Measurements from ENCODE around the gene AHCYL2.

- TF ChIP-seq, protein P1, sequence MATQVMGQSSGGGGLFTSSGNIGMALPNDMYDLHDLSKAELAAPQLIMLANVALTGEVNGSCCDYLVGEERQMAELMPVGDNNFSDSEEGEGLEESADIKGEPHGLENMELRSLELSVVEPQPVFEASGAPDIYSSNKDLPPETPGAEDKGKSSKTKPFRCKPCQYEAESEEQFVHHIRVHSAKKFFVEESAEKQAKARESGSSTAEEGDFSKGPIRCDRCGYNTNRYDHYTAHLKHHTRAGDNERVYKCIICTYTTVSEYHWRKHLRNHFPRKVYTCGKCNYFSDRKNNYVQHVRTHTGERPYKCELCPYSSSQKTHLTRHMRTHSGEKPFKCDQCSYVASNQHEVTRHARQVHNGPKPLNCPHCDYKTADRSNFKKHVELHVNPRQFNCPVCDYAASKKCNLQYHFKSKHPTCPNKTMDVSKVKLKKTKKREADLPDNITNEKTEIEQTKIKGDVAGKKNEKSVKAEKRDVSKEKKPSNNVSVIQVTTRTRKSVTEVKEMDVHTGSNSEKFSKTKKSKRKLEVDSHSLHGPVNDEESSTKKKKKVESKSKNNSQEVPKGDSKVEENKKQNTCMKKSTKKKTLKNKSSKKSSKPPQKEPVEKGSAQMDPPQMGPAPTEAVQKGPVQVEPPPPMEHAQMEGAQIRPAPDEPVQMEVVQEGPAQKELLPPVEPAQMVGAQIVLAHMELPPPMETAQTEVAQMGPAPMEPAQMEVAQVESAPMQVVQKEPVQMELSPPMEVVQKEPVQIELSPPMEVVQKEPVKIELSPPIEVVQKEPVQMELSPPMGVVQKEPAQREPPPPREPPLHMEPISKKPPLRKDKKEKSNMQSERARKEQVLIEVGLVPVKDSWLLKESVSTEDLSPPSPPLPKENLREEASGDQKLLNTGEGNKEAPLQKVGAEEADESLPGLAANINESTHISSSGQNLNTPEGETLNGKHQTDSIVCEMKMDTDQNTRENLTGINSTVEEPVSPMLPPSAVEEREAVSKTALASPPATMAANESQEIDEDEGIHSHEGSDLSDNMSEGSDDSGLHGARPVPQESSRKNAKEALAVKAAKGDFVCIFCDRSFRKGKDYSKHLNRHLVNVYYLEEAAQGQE (IDR thresholded peaks at IDR 0.05; ENCODE audit: insufficient read depth in 1 of 2, low read depth in 2 of 2, low read length in 2 of 2) = no peak
- TF ChIP-seq SIN3A (IDR thresholded peaks at IDR 0.05; ENCODE audit: borderline replicate concordance, insufficient read depth, low read length) = no peak
Measured at GRCh38 chr7:129471402-129471827, 246.6 kb downstream of the AHCYL2 start.

Measured in PFSK-1 (cell line).